Pons (tissue), 1 donor: ENCODE data around the gene PSMC2.
"Not testable (repeated sequence)": the region's sequence is repeated elsewhere in the genome, so short reads cannot be mapped to it uniquely, and the experiment has no call there.

Experiments used
- DNase-seq: peaks from one replicate; pipeline ENCODE4 v3.0.0-alpha.2; 2016; ENCODE audit warnings: low spot score

PSMC2 gene

DNA sequence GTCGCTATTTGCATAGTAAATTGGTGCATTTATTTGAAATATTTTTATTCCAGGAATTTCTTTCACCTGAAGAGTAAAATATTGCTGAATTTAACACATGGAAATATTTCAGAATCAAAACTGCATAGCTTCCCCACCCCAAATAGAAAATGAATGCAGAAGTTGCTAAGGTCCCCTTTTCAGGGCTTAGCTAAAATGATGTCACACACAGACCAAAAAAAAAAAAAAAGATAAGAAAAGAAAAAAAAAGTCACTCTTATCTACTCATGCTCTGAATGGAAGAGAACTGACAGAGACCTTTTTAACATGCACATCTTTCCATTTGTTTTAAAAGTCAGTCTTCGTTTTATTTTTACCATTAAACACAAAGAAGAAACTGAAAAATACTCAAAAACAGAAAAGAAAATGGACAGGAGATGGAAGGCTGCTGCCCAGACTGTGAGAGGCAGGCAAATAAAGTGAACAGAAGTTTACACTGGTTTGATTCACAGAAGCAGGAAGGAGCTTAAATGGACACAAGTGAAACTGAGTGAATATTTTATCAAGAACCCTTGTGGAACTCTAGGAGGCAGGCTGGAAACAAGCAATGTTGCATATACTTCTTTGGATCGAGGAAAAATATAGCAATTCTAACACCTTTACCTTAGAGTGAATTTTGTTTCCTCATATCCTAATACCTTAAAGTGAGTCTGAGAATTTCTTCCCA lies 32.0 kb downstream of the PSMC2 start:
- no peak for DNase-seq

- DNase-seq: no peak
Measured at GRCh38 chr7:103380395-103381191, 33.1 kb downstream of the PSMC2 start.

- no peak for DNase-seq
Measured at GRCh38 chr7:103381280-103382031, 34.0 kb downstream of the PSMC2 start.

DNA sequence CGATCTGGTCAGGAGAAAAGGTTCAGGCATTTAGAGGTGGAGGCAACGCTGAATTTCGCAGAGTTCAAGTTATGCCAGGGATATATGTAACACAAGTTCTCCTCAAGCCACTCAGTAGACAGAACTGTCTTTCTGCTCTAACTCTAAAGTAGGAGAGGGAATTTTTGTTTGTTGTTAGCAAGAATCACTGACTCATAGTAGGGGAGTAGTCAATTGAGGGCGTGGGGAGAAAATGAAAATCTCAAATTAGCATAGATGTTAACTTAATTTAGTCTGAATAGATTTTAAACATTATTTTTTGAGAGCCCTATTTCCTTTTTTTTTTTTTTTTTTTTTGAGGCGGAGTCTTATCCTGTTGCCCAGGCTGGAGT lies 34.6 kb downstream of the PSMC2 start:
- DNase-seq: no peak

GRCh38 chr7:103387242-103387641 lies 39.8 kb downstream of the PSMC2 start:
- no peak for DNase-seq

- no peak for DNase-seq
Measured at GRCh38 chr7:103388469-103389140, 41.2 kb downstream of the PSMC2 start.

DNA sequence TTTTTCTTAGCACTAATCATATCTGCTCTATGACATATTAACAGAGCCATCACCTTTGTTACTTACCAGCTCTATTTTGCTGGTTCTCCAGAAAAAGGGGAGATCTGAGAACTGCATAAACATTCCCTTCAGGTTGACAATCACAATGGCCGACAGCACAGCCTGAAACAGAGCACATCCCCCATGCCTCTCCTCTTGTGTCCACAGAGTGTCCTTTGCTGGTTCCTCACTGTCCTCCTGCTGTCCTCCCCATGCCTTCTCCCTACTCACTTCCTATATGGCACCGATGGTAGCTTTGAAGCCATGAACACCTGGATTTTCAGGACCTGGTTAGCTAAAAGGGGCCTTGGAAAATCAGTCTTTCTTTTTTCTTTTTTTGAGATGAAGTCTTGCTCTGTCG lies 41.8 kb downstream of the PSMC2 start:
- DNase-seq: no peak

DNA sequence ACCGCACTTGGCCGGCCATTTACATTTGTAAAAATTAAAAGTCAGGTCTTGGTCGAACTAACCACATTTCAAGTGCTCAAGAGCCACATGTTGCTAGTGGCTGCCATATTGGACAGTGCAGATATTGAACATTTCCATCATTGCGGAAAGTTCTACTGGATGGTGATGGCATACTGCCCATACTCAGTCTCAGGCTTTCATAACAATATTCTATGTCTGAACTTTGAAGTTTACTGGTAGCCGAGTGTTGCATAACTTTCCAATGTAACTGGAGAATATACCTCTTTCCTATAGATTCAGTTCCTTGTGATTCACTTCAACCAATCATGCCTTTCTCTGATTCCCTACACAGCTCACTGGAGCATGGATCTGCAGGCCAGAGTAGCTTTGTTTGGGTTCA lies 43.7 kb downstream of the PSMC2 start:
- DNase-seq: no peak

DNA sequence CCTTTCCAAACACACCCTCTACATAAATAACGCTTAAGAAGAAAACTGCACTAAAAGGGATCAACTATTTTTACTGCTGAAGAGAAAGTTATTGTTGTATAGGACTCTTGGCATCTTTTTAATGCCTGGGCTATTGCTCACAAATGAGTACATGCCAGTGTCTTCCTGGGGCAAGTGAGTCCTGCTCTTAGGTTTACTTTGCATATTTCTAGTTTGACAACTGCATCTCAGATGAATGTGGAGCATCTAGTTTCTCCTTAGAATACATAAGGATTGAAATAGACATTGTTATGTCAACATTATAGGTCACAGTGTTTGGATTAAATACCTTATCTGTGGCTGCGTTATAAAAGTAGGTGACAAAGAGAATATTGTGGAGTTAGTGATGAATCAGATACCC lies 44.5 kb downstream of the PSMC2 start:
- DNase-seq: no peak

DNA sequence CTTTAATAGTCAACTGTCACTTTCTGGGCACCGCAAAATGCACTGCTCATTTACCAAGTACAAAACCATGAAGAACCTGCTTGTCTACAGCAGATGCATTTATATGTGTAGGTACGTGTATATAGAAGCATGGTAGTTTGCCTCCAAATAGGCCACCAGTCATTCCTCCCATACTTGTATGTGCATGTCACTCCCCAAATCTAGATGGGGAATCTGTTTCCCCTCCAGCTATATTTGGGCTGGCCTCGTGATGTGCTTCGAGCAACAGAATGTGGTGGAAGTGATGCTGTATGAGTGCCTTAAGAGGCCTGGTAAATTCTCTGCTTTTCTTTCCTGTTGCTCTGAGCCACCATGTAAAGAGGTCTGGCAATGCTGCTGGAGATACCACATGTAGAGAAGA lies 47.1 kb downstream of the PSMC2 start:
- DNase-seq: no peak

DNA sequence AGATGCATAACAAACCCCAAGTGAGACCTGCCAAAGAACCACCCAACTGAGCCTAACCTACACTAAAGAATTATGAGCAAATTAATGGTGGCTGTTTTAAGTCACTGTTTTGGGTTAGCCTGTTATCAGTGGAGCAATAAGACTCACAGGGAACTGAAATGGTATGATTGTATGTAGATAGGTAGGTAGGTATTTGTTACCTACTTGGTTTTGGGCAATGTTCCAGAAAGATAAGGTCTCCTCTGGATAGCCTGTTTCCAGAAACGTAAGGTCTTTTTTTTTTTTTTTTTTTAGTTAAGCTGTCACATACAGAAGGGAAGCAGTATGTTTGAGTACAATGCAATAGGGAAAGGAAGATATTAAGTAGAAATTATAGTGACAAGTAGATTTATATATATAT lies 47.6 kb downstream of the PSMC2 start:
- DNase-seq: no peak

- DNase-seq: no peak
Measured at GRCh38 chr7:103396471-103396870, 49.0 kb downstream of the PSMC2 start.

- no peak for DNase-seq
Measured at GRCh38 chr7:103398483-103399127, 51.2 kb downstream of the PSMC2 start.

- DNase-seq: not testable (repeated sequence)
Measured at GRCh38 chr7:103399687-103400086, 52.2 kb downstream of the PSMC2 start.

- DNase-seq: not testable (repeated sequence)
Measured at GRCh38 chr7:103405789-103406613, 58.6 kb downstream of the PSMC2 start.

GRCh38 chr7:103412151-103412550 lies 64.7 kb downstream of the PSMC2 start:
- no peak for DNase-seq

DNA sequence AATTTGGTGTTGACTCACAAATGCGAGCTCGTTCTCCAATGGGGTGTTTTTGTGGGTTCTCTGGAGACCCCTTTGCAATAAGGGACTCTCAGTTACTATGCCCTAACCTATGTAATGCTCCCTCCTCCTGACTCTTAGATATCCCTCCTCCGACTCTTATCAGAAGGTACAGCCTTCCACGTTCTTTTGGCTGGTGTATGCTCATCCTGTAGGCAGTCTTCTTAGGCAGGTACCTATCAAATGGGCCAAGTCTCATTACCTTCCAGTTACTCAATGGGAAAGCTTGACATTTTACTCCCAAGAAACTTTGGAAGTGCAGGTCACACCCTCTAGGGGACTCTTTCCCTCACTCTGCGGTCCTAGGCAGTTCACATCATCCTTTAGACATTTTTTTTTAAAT lies 66.0 kb downstream of the PSMC2 start:
- no peak for DNase-seq

GRCh38 chr7:103418241-103418640 lies 70.8 kb downstream of the PSMC2 start:
- no peak for DNase-seq
